Brain microvascular endothelial cell (primary cell): ENCODE measurements around the gene SPATS2L.

Experiments used
- DNase-seq: peaks from one replicate; pipeline ENCODE4 v3.0.0-alpha.2; 2020
- H3K27ac ChIP-seq: fragments of 250-450 bp; sonication (Bioruptor Pico); 2 replicates; pipeline ENCODE4 v1.5.1; 2020; ENCODE audit warnings: mild to moderate bottlenecking, moderate library complexity
- H3K27me3 ChIP-seq: fragments of 250-450 bp; sonication (Bioruptor Pico); replicated peaks from 2 replicates; pipeline ENCODE4 v1.5.1; 2020; ENCODE audit warnings: mild to moderate bottlenecking
- H3K36me3 ChIP-seq: fragments of 250-450 bp; sonication (Bioruptor Pico); replicated peaks from 2 replicates; pipeline ENCODE4 v1.5.1; 2020; ENCODE audit warnings: mild to moderate bottlenecking
- H3K4me3 ChIP-seq: 2 replicates; pipeline ENCODE4 v1.5.1; 2011; ENCODE audit warnings: low read depth, mild to moderate bottlenecking, control low read depth, low read length, moderate library complexity
- CTCF ChIP-seq: IDR thresholded peaks from 2 replicates; pipeline ENCODE4 v1.5.1; 2011; ENCODE audit warnings: low read depth, mild to moderate bottlenecking, moderate library complexity, low read length, control low read depth, inconsistent platforms; ENCODE audit errors: missing control alignments
- in situ Hi-C: cut with HindIII; loops from 2 replicates; pipeline ENCODE4 v1.10.0; 2017; ENCODE audit warnings: low sequenced_read_pairs, low pct_ligation_motif_present

Gene SPATS2L

GRCh38 chr2:200483729-200484198 is 177.3 kb downstream of the SPATS2L start:
- DNase-seq: no peak
- in situ Hi-C loops: no loop called here
- peak; percentile 68 for TF ChIP-seq CTCF

GRCh38 chr2:200484934-200485333 is 178.4 kb downstream of the SPATS2L start:
- in situ Hi-C loops: no loop called here
- no peak for TF ChIP-seq CTCF

More at GRCh38 chr2:200483729-200484198, 177.3 kb downstream of the SPATS2L start:
- no peak overlapping the region for H3K4me3 ChIP-seq
- no peaks in the 10 kb centered on the region for H3K27me3 ChIP-seq
- H3K36me3 ChIP-seq: peaks cover 5% of the 10 kb centered on the region
- H3K27ac ChIP-seq: no peak overlapping the region

GRCh38 chr2:200486529-200486928 is 180.0 kb downstream of the SPATS2L start:
- Histone ChIP-seq H3K27ac (no peak overlapping the region), H3K27me3 (no peaks in the 10 kb centered on the region), H3K36me3 (peaks cover 7% of the 10 kb centered on the region), H3K4me3 (no peak overlapping the region)
- in situ Hi-C loops: no loop called here
- no peak for TF ChIP-seq CTCF
- DNase-seq: no peak

More at GRCh38 chr2:200484934-200485333, 178.4 kb downstream of the SPATS2L start:
- Histone ChIP-seq H3K4me3 (no peak overlapping the region), H3K27me3 (no peaks in the 10 kb centered on the region), H3K36me3 (peaks cover 2% of the 10 kb centered on the region), H3K27ac (no peak overlapping the region)
- DNase-seq: peak; percentile 49

GRCh38 chr2:200488169-200488568 is 181.7 kb downstream of the SPATS2L start:
- no peak for DNase-seq
- in situ Hi-C loops: no loop called here

GRCh38 chr2:200490001-200490400 is 183.5 kb downstream of the SPATS2L start:
- peaks cover 7% of the 10 kb centered on the region for H3K36me3 ChIP-seq
- no peaks in the 10 kb centered on the region for H3K27me3 ChIP-seq
- H3K4me3 ChIP-seq: no peak overlapping the region
- in situ Hi-C loops: no loop called here
- DNase-seq: no peak
- no peak for TF ChIP-seq CTCF
- no peak overlapping the region for H3K27ac ChIP-seq

More at GRCh38 chr2:200488169-200488568, 181.7 kb downstream of the SPATS2L start:
- Histone ChIP-seq H3K4me3 (no peak overlapping the region), H3K36me3 (peaks cover 7% of the 10 kb centered on the region), H3K27me3 (no peaks in the 10 kb centered on the region), H3K27ac (no peak overlapping the region)
- TF ChIP-seq CTCF: no peak

- H3K4me3 ChIP-seq: no peak overlapping the region
- TF ChIP-seq CTCF: no peak
- no peak overlapping the region for H3K27ac ChIP-seq
- H3K27me3 ChIP-seq: no peaks in the 10 kb centered on the region
- in situ Hi-C loops: no loop called here
- no peak for DNase-seq
- H3K36me3 ChIP-seq: peaks cover 7% of the 10 kb centered on the region
Observed at GRCh38 chr2:200492656-200493055, 186.2 kb downstream of the SPATS2L start.
